ENCODE results near the gene SYNDIG1L.
"Not testable (repeated sequence)": the region's sequence is repeated elsewhere in the genome, so short reads cannot be mapped to it uniquely, and the experiment has no call there.

The SYNDIG1L gene

DNA sequence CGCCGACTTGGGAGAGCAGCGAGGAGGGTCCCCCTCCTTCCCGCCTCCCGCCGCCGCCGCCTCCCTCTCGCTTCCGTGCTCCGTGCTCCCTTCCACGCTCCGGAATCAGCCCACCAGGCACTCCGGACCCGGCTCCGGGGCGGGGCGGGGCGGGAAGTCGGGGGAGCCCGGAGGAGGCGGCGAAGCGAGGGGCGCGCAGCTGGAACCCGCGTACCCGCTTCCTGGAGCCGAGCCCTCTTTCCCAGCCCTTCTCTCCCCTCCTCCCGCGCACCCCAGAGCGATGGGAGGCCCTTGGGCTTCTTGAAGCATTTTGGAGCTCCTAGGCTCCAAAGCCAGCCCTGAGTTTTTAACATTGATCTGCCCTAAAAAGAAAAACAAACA, at the start of gene SYNDIG1L:
Gene SYNDIG1L (minus strand): TSS at position 9 of the 381 bp plus-strand sequence. CDS start 16,466 bp downstream, outside the sequence.
- no peak for DNase-seq

DNA sequence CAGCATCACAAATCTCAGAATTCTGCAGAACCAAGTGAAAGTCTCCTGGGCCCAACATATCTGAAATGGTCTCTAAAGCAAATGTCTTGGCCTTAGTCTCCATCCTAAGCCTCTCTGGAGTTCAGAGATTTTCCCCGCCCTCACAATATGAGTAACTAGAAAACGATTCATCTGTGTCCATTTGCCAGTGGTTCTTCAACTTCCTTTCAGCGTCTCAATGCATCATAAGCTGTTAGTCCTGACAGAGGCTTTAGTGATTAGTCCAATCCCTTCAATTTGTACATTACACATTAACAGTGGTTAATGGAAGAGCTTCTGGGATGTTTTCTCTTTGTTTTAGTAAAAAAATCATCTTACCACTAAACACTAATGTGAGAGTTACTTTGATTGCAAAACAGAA, 49.7 kb upstream of the SYNDIG1L start:
- no peak for DNase-seq

DNA sequence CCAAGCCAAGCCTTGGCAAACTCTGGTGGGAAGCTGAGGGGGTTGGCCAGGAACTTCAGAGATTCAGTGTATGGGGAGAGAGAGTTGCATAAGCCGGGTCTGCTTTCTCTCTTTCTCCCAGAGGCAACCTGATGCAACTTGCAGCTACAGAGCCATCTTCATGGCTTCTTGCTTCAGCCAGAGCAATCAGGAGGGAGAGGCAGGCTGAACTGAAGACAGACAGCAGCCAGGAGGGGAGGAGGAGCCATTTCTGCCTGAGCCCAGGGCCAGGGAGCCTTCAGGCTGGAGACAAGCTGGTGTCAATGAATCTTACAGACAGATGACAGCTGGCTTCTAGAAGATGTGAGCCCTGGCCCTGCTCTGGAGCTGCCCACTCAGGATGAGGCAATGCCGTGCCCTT, 48.4 kb upstream of the SYNDIG1L start:
- no peak for DNase-seq

DNA sequence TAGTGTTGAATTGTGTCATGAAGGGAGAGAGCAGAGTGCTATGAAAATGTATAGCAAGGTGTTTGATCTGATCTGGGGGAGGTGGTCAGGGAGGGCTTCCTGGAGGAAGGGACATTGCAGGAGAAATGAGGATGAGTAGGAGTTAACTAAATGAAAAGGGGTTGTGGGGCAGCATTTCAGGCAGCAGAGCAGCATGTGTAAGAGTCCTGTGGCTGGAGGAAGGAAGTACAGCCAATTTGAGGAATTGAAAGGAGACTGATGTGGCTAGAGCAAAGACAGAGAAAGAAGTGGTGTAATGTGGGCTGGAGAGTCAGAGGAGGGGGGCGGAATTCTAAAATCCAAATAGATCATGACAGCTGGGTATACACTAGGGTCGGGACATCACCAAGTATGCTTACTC, 46.6 kb upstream of the SYNDIG1L start:
- DNase-seq: no peak

DNA sequence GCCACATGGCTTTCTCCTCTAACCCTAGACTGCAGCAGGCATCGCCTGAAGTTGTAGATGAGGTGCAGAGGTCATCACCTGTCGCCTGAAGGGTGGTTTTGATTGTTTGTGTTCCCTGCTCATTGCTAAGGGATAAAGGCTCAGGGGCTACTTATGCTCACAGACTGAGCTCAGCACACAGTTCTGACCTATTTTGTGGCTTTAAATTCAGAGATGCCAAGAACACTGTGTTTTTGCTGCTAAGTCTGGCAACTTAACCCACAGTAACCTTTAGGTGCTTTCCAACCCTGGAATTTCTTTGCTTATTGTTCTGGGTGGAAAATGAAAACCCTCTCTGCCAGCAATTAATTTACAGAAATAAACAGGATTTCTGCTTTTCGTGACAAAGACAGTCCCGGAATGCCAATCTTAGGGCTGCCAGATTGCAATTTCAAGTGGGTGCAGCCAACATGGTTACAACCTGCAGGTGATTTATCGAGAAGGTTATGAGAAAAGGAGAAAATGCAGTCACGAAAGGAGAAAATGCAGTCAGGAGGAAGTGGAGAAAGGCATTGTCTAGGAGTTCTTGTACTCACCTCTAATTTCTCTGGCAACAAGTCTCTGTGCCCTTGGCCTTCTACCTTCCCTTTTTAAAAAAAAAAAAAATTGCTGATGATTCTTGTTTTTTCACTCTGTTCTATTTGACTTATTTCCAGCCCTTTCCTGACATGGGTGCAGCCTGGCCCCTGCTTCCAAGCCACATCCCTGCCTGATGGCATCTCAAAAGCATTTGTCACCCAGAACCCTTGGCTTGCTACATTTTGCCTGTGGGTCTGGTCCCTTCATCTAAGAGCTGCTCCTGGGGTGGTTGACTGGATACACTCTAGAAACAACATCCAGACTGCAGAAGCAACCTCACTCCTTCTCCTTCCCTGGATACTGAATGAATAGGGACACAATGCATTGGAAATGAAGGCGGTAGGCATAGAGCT, 43.8 kb upstream of the SYNDIG1L start:
- DNase-seq: no peak

DNA sequence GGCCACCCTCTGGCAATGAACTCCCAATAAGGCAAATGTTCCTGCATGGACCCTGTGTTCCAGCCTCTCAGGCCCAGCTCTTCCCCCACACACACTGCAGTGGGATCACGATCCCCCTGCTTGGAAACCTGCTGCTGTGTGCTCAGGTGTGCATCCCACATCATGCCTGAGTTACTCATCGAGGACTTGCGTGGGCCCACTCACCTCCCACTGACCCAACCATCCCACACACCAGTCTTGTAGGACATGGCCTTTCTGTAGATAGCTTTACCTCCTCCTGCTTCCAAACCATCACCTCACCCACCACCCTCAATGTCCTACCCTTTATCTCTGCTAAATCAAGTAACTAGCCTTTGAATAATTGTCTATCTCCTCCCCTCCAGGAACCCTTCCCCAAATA, 42.5 kb upstream of the SYNDIG1L start:
- no peak for DNase-seq

DNA sequence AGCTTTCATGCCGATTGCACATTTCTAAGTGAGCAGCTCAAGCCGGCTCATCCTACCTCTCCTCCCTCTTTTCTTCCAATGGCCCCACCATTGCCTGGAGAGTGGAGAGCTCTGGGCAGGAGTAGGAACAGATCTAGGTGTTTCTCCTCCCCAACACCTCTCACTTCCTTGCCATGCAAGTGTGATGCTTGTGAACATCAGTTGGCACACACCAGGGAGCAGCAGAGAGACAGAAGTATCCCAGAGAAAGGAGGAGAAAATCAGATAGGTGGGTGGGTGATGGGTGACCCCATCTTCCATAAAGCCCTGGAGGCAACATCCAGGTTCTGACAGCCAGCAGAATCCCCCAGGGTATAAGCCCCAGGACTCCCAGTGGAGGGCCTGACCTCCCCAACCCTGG, 39.3 kb upstream of the SYNDIG1L start:
- no peak for DNase-seq

DNA sequence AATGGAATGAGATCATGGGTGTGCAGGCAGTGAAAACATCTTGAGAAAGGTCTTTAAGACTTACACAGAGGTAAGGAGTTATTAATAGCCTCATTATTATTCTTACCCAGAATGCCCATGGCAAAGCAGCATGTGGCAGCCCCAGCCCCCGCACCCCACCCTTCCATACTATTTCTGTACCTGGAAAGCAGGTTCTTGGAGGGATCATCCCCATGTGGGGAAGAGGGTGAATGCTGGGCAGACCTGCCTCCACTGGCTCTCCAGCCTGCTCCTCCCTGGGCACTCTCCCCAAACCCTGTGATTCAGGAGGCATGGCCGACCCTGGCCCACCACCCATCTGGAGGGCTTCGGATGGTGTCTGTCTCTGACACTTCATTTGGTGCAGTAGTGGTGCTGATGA, 38.8 kb upstream of the SYNDIG1L start:
- no peak for DNase-seq

DNA sequence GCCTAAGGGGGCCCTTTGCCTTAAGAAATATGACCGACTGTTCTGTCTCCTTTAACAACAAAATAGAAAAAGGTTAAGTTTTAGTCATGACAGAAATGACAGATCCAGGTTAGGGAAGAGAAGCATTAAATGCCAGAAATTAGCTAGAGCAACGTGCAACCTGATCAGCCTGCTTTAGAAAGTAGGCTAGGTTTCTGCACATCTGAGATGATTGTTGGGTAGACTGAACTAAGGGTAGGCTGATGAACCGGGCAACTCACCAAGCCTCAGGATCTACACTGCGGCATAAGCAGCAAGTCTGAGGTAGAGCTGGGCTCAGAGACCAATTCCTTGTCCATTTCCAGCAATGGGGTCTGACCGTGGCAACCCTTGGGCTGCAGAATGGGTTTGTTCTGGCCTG, 37.7 kb upstream of the SYNDIG1L start:
- DNase-seq: no peak

DNA sequence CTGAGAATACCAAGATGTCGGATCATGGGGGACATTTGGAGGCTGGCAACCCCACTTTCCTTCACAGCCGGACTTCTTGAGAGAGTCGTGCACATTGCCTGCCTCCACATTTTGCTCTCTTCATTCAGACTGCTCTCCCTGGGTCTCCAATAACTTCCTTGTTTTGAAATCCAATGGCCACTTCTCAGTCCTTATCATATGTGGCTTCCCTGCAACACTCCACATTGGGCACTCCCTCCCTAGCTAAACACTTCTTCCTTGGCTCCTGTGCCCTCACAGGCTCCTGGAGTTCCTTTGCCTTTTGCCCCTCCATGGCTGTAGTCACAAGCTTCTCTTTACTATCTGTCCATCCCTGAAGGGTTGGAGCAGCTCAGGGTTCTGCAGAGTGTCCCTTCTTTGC, 37.0 kb upstream of the SYNDIG1L start:
- DNase-seq: no peak

DNA sequence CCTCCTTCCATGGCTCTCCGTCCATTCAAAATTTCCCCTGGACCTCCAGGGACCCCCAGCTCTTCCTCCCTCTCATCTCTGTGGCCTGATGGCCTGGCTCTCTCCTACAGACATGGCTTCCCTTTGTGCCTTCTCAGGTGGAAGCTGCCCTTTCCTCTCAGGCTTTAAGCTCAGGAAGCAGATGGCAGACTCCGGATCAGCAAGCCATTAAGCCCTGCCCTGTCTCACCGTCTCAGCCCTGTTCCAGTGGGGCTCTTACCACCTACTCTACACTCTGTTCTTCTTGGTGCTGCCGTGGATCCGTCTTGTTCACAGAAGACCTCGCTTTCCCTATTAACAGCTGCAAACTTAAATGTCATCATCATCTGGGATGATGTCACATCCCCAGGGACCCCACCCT, 34.0 kb upstream of the SYNDIG1L start:
- no peak for DNase-seq

DNA sequence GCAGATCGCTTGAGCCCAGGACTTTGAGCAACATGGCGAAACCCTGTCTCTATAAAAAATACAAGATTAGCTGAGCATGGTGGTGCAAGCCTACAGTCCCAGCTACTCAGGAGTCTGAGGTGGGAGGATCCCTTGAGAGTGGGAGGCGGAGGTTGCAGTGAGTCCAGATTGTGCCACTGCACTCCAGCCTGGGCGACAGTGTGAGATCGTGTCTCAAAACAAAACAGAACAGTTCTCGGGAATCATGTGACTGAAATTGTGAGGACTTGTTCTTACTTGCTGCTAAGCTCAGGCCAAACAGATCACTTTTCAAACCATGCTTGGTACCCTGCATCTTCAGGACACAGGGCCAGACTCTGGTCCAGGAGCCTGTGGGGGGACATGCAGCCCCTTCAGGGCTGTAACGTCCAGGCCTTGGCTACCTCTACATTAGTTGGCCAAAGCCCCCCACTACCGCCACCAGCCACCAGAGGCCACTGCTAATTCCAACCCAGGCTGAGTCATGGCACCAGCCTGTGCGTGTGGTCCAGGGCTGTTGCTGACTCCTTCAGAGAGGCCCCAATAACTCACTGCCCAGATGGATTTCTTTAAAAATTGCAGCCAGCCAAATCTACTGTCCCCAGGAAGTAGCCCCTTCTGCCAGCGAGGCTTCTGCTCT, 33.4 kb upstream of the SYNDIG1L start:
- DNase-seq: no peak

DNA sequence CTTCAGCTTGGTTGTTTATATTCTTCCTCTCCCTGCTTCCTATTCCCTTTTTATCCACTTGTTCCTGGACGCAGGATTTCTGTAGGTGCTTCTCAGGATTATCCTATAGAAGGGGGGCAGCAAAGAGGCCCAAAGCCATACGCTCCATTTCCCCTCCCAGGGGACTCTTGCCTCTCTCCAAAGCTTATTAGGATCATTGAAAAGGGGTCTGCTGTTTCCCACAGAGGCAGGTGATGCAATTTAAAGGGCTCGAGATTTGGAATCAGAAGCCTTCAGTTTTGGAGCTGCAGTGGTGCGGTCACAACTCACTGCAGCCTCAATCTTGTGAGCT, 31.5 kb upstream of the SYNDIG1L start:
- no peak for DNase-seq

DNA sequence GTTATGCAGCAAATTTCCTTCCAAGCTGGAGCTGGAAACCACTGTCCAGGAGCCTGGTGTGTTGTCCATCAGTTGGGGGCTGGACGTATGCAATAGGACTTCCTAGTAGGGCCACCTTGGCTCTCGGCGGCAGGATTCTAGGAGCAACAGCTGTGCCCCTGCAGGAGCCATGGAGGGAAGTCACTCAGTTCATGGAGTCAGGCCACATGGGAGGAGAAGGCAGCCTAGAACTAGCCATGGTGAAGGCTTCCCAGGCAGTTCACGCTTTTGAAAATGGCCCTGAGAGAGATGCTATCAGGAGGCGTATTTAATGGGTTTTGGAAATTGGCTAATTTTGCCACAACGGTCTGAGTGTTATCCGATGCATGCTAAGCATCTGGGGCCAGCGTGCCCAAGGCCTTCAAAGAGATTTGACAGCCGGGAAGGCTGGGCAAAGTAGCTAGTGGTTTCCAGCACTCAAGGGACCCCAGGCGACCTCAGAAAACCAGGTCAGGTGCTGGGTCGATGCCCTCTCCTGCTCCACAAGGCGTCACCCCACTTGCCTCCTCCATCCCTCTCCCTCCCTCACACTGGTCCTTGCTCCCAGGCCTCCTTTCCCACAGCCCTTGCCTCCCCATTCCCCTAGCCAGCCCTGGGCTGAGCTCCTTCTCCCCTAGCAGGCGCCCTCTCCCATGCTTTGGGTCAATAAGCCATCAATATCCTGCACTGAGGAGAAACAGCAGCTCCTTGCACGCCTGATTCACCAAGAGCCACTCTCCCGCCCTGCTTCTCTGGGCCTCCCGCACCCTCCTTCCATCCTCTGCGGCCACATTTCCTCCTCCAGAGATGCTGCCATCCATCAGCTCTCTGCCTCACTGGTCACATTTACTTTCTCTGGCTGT, 30.9 kb upstream of the SYNDIG1L start:
- no peak for DNase-seq

DNA sequence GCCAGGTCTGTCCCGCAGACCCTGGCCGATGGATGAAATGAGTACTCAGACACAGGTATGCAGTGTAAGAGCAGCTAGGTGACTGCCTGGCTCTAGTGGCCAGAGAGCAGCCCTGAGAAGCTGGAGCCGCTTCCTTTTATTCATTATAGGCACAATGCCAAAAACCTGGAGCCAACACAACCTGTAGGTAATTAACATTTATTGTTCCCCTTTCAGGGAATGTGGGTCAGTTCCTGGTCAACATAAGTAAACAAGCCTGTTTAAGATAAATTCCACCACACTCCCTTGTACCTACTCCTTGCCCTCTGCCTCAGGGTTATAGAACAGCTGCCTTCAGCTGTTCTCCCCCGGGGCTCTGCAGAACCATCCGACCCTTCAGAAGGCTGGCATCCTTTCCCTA, 28.4 kb upstream of the SYNDIG1L start:
- not testable (repeated sequence) for DNase-seq

DNA sequence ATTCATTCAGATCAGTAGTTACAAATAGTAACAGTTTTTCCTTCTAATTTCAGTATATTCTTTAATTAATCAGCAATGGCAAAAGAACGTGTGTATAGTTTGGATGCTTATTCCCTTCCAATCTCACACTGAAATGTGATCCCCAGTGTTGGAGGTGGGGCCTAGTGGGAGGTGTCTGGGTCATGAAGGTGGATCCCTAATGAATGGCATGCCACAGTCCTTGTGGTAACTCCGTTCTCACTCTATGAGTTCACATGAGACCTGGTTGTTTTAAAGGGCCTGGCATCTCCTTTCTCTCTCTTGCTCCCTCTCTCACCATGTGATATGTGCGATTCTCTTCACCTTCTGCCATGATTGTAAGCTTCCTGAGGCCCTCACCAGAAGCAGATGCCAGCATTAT, 18.9 kb upstream of the SYNDIG1L start:
- no peak for DNase-seq

DNA sequence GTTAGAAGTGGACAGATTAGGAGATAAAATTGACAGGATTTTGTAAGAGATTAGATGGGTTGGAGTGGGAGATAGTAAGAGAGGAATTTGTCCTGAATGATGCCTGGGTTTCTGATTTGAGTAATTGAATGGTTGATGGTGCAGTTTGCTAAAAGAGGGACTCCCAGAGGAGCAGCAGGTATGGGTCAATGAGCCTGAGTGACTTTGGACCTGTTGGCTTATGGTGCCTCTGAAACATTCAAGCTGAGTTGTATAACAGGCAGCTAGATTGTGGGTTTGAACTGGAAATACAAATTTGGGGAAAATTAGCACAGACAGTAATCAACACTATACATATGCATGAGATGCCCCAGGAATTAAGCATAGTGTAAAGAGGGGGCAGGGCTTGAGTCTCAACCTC, 16.7 kb upstream of the SYNDIG1L start:
- DNase-seq: no peak

DNA sequence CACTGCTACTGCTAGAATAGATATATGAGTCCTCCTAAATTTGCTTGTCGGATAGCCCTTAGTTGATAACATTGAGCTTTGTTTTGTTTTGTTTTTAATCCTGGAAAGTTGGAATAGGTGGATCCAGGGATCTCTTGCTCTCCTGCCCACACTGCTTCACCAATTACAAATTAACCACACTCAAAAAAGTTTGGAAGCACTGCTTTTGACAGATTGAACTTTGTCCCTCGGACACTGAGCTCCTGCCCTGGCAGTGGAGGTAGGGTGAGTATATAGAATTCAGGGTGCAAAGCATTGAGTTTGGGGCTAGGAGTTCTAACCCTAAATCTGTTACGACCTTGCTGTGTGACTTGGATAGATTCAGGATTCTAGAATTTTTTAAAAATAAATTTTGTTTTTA, 15.1 kb upstream of the SYNDIG1L start:
- no peak for DNase-seq

DNA sequence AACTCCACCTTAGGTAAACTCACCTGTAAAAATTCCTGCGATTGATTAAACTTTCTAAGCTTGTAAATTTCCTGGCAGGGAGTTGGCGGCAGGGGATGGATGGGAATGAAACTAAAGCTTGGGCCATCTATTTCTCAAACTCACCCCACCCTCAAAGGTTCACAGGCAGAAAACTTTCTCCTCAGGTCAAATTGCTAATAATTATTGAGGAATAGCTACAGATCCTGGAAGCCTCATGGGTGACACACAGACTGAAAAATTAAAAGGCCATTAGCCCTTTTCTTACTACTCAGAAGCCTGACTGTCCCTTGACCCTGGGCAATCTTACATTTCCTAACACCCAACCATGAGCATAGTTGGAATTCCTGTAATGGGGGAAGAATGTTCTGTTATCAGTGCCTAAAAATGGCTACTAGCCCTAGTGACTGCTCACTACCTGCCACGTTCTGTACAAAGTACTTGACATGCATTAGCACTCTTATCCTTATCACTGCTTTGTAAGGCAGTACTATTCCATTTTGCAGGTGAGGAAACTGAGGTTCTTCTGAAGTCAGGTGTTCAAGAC, 12.4 kb upstream of the SYNDIG1L start:
- no peak for DNase-seq

DNA sequence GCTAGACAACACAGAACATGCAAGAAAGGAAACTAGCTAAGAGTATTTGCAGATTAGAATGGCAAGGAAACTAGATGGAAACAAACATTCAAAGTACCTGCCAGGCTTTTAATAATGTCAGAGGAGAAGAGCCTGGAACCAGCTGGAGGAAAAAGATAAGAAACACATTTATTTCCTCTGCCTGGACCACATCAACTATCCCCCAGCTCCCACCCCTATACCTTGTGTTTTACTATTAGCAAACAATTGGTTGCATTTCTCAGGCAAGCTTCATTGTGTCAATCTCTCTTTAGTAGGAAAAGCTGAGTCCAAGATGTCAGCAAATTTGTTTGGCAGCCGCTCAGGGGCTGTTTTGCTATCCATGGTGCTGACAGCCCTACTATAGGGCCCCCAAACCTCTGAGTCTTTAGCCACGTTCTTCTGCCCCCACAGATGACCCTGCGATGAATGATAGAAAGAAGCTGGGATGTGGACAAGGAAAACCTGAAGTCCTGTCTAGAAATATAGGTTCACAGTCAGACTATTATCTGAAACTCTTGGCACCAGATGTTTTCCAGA, 11.6 kb upstream of the SYNDIG1L start:
- DNase-seq: no peak

DNA sequence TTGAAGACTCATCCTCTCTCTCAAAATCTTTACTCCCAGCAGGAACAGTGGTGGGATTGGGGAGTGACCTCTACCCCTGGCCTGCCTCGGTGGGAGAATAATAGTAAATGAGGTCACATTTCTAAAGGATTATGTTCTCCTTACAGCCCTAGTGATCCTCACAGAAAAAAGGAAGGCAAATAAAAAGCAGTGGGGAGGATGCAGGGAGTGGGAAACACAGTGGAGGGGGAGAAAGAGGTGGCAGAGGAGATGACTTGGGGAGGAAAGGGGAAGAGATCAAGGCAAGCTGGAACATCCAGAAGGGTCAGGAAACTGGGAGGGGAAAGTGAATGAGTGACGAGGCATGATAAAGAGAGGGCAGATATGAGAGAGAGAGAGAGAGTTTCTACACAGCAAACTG, 8.3 kb upstream of the SYNDIG1L start:
- DNase-seq: no peak

DNA sequence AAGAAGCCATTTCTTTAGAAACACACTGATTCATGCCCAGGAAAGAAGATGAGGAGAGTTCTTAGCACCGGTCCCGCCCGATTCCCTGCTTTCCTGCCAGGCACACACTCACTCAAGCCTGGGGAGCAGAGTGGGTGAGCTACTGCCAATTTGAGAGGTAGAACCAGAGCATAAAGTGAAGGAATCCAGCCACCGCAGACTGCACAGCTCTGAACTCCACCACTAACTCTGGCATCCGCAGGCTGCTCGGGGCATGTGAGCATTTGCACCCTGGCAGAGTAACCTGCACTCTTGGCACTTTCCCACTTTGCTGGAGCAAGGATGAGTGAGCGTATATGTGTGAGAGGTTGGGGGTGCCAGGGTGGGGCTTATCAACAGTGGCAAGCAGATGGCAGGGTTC, 4.0 kb upstream of the SYNDIG1L start:
- no peak for DNase-seq

DNA sequence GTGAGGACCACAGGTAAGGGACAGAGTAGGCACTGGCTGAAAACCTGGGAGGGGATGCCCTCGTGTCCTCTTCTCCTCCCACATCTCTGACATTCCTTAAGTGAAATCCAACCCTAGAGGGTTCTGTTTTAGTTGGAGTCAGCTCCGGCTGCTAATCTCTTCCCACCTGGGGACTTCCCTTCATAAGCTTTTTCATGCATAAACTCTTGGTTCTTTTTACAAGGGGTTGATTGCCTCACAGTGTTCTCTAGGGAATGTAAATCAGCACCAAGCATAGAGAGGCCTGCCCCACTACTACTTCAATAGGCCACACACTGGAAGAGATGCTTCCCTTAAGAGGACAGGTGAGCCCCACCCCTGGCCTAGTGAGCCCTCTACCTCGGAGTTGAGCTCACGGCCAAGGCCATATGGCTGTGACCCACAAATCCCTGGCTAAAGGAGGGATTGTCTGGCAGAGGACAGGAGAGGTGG, 3.2 kb upstream of the SYNDIG1L start:
- DNase-seq: no peak
